Measurements from ENCODE around the gene SLC39A11. TPM values are rescaled to one million over a fixed set of nuclear protein-coding genes. Genes with fewer than 3 reads are reported as not detected.

SLC39A11 gene
- total RNA-seq, 1 donor from 2014 or later = 23.2 TPM

DNA sequence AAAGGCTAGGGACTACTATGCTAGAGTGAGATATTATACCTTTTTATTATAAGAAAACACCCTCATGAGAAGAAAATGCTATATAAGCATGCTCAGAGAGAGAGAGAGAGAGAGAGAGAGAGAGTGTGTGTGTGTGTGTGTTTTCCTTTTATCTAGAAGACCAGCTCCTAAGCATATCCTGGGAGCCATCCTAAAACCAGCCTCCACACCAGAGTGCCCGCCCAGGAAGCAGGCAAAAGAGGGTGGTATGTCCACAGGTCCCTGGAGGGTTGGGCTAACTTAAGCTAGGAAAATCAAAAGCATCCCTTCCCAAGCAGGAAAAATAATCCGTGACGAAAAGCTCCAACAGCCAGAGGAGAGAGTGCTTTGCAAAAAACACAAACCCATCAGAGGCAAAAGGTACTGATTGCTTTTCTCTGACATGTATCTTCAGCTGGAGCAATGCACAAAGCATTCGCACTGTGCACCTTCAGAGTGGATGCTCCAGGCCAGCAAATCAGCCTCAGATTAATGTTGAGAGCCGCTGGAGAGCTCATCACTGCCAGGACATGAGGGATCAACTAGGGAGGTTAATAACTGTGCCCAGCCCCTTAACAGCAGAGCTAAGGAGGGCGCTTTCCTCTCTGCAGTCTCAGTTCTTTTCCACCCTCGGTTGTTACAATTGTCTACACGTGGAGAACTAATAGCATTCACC is 125.1 kb downstream of the SLC39A11 start:
- H3K4me3 Mint-ChIP-seq = no peak overlapping the region
- no peak for DNase-seq (ENCODE audit: extremely low spot score, unreplicated experiment)
- peaks cover 8% of the 10 kb centered on the region for H3K27me3 Mint-ChIP-seq
- peaks cover 27% of the 10 kb centered on the region for H3K4me1 Mint-ChIP-seq (ENCODE audit: unreplicated experiment)
- H3K27ac Mint-ChIP-seq = no peak overlapping the region
- TF ChIP-seq, protein P1, sequence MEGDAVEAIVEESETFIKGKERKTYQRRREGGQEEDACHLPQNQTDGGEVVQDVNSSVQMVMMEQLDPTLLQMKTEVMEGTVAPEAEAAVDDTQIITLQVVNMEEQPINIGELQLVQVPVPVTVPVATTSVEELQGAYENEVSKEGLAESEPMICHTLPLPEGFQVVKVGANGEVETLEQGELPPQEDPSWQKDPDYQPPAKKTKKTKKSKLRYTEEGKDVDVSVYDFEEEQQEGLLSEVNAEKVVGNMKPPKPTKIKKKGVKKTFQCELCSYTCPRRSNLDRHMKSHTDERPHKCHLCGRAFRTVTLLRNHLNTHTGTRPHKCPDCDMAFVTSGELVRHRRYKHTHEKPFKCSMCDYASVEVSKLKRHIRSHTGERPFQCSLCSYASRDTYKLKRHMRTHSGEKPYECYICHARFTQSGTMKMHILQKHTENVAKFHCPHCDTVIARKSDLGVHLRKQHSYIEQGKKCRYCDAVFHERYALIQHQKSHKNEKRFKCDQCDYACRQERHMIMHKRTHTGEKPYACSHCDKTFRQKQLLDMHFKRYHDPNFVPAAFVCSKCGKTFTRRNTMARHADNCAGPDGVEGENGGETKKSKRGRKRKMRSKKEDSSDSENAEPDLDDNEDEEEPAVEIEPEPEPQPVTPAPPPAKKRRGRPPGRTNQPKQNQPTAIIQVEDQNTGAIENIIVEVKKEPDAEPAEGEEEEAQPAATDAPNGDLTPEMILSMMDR (conservative IDR thresholded peaks at IDR 0.05) = no peak
- H3K36me3 Mint-ChIP-seq = no peaks in the 10 kb centered on the region
- H3K9me3 Mint-ChIP-seq = no peaks in the 10 kb centered on the region

DNA sequence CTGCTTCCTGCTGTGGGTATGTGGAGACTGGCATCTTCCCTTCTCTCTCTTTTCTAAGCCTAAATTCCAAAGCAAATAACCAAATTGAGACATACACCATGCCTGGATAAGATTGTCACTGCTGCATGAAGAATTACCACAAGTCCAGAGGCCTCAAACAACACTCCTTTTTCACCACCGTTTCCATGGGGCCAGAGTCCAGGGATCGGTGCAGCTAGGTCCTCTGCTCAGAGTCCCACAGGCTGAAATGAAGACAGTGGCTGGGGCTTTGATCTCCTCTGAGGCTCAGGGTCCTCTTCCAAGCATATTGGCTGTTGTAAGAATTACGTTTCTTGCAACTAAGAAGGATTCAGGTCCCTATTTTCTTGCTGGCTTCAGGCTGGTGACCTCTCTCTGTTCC is 130.4 kb downstream of the SLC39A11 start:
- no peaks in the 10 kb centered on the region for H3K4me1 Mint-ChIP-seq (ENCODE audit: unreplicated experiment)
- no peak for DNase-seq (ENCODE audit: extremely low spot score, unreplicated experiment)
- H3K4me3 Mint-ChIP-seq = no peak overlapping the region
- H3K27ac Mint-ChIP-seq = no peak overlapping the region
- H3K9me3 Mint-ChIP-seq = no peaks in the 10 kb centered on the region
- H3K27me3 Mint-ChIP-seq = no peaks in the 10 kb centered on the region
- TF ChIP-seq, protein P1 (conservative IDR thresholded peaks at IDR 0.05) = no peak
- no peaks in the 10 kb centered on the region for H3K36me3 Mint-ChIP-seq

DNA sequence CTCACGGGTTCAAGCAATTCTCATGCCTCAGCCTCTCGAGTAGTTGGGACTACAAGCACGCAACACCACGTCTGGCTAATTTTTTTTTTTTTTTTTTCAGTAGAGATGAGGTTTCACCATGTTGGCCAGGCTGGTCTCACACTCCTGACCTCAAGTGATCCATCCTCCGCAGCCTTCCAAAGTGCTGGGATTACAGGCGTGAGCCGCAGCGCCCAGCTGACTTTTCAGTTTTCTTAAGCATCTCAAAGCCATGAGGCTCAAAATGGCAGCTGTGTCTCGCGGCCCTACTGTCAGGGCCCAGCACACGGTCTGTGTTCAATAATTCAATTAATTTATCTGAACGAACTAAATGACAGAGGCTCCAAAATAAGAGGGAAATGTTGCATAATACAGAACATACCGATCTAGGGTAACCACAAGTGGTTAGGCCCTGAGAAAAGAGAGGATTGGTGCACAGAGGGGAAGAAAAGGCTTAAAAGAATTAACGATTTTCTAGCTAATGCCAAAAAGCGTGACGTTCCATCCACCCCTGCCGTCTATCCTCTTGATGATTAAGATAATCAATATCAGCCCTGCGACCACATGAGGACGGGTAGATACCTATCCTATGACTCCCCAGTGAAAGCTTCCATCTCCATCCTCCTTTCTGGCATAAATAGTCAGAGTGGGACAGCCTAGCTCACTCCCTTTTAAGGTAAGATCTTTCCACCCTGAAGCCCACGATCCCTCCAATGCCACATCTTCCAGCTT is 136.9 kb downstream of the SLC39A11 start:
- Mint-ChIP-seq H3K9me3 (no peaks in the 10 kb centered on the region), H3K27me3 (no peaks in the 10 kb centered on the region), H3K4me3 (no peak overlapping the region), H3K27ac (no peak overlapping the region), H3K36me3 (no peaks in the 10 kb centered on the region), H3K4me1 (ENCODE audit: unreplicated experiment) (peaks cover 19% of the 10 kb centered on the region)
- no peak for DNase-seq (ENCODE audit: extremely low spot score, unreplicated experiment)
- TF ChIP-seq, protein P1 (conservative IDR thresholded peaks at IDR 0.05) = no peak

DNA sequence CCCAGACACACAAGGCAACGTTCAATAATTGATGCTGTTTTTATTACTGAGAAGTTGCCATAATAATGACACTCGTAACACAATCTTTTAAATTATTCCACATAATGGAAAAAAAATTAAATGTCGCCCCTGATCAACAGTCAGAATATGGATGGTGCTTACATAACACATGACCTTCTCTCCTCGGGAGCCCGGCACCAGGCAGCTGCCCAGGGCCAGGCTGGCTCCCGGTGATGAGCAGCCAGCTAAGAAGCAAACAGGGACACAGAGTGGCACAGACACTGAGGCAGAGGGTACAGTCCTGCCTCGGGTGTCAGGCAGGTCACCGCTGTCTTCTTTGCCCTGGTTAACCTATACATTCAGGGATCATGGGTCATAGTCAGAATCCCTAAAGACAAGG is 137.9 kb downstream of the SLC39A11 start:
- H3K27me3 Mint-ChIP-seq = no peaks in the 10 kb centered on the region
- H3K27ac Mint-ChIP-seq = no peak overlapping the region
- H3K36me3 Mint-ChIP-seq = no peaks in the 10 kb centered on the region
- TF ChIP-seq, protein P1 (conservative IDR thresholded peaks at IDR 0.05) = no peak
- H3K9me3 Mint-ChIP-seq = no peaks in the 10 kb centered on the region
- H3K4me3 Mint-ChIP-seq = no peak overlapping the region
- H3K4me1 Mint-ChIP-seq (ENCODE audit: unreplicated experiment) = peaks cover 19% of the 10 kb centered on the region
- no peak for DNase-seq (ENCODE audit: extremely low spot score, unreplicated experiment)

DNA sequence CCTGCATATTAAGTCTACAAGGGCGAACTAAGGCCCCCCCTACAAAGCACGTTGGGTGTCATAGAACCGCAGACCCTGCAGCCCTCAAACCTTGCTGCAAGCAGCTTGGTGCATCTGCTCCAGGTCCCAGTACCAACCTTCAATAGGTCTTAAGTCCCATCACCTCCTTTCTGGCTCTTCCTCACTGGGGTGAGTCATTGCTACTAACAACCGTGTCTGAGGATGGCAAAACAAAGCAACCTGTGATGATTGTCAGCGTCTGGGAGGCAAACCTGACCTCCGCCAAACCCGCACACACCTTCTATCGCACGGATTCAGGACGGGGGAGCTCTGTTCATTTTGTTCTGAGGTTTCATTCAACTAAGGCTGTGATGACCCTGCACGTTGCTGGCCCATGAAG is 138.9 kb downstream of the SLC39A11 start:
- no peak for DNase-seq (ENCODE audit: extremely low spot score, unreplicated experiment)
- Mint-ChIP-seq H3K4me3 (no peak overlapping the region), H3K4me1 (ENCODE audit: unreplicated experiment) (peaks cover 22% of the 10 kb centered on the region), H3K27ac (no peak overlapping the region), H3K27me3 (no peaks in the 10 kb centered on the region), H3K36me3 (no peaks in the 10 kb centered on the region), H3K9me3 (no peaks in the 10 kb centered on the region)
- TF ChIP-seq, protein P1 (conservative IDR thresholded peaks at IDR 0.05) = no peak

Data from type B pancreatic cell (in vitro differentiated cells).